Osteocyte (in vitro differentiated cells): ENCODE results near the gene ACSL5. TPM values are rescaled to one million over a fixed set of nuclear protein-coding genes. Genes with fewer than 3 reads are reported as not detected.
"Not testable (repeated sequence)": the region's sequence is repeated elsewhere in the genome, so short reads cannot be mapped to it uniquely, and the experiment has no call there.

ENCODE experiments used
- DNase-seq: peaks from one replicate; pipeline ENCODE4 v3.0.0; 2021; ENCODE audit warnings: mixed read lengths; ENCODE audit not compliant: unreplicated experiment; ENCODE audit errors: extremely low spot score
- H3K27ac Mint-ChIP-seq: one replicate; pipeline ENCODE4 v1.8.0; 2021; ENCODE audit warnings: mild to moderate bottlenecking, mixed read lengths; ENCODE audit not compliant: unreplicated experiment
- H3K27me3 Mint-ChIP-seq: one replicate; pipeline ENCODE4 v1.8.0; 2021; ENCODE audit warnings: mixed read lengths; ENCODE audit not compliant: unreplicated experiment
- H3K36me3 Mint-ChIP-seq: one replicate; pipeline ENCODE4 v1.8.0; 2021; ENCODE audit warnings: mixed read lengths; ENCODE audit not compliant: unreplicated experiment
- H3K4me1 Mint-ChIP-seq: one replicate; pipeline ENCODE4 v1.8.0; 2021; ENCODE audit warnings: mixed read lengths; ENCODE audit not compliant: unreplicated experiment
- H3K4me3 Mint-ChIP-seq: one replicate; pipeline ENCODE4 v1.8.0; 2021; ENCODE audit warnings: mild to moderate bottlenecking, moderate library complexity, mixed read lengths; ENCODE audit not compliant: unreplicated experiment
- H3K9me3 Mint-ChIP-seq: one replicate; pipeline ENCODE4 v1.8.0; 2021; ENCODE audit warnings: mixed read lengths; ENCODE audit not compliant: unreplicated experiment
- total RNA-seq: library from RNA; stranded (reverse); gene quantifications from 2 replicates; pipeline ENCODE4 v1.2.1, GENCODE V29; 2021
- TF ChIP-seq, protein P1 (sequence below): fragments of 200-600 bp; sonication (generic); IDR thresholded peaks from 2 replicates; pipeline ENCODE4 v1.5.0; 2021; ENCODE audit warnings: antibody characterized with exemption, mild to moderate bottlenecking, moderate library complexity

ACSL5 gene
- total RNA-seq, 1 donor from 2014 or later: 0.46 TPM

DNA sequence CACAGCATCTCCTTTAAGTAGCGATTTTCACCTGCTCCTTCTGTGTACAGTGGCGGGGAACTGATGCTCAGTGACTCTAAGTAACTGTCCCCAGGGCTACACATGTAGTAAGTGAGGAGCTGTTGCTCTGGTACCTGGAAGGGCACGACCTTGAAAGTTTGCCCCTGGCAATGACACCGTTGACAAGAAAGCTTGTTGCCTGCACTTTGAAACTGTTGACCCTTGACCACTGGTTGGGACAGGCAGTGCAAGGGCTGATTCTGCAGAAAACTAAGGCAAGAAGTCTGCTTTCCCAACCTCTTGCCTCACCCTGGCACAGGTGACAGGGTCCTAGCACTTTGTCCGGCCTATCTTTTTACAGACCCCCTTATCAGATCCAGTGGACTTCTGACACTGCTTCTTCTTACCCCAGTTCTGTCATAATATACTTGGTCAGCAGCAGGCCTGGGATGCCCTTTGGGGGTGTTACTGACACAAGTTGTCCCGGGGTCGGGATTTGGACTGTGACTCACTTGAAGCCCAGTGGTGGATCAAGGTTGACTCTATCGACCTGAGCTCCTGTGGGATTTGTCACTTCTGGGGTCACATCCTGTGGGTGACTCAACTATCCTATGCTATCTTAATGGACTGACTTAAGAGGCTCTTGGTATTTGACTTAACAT lies 5.8 kb downstream of the ACSL5 start:
- Mint-ChIP-seq H3K9me3 (no peaks in the 10 kb centered on the region), H3K4me1 (peaks cover 12% of the 10 kb centered on the region), H3K4me3 (no peak overlapping the region), H3K36me3 (no peaks in the 10 kb centered on the region), H3K27me3 (peaks cover 7% of the 10 kb centered on the region), H3K27ac (no peak overlapping the region)
- DNase-seq: peak; percentile 27
- TF ChIP-seq, protein P1, sequence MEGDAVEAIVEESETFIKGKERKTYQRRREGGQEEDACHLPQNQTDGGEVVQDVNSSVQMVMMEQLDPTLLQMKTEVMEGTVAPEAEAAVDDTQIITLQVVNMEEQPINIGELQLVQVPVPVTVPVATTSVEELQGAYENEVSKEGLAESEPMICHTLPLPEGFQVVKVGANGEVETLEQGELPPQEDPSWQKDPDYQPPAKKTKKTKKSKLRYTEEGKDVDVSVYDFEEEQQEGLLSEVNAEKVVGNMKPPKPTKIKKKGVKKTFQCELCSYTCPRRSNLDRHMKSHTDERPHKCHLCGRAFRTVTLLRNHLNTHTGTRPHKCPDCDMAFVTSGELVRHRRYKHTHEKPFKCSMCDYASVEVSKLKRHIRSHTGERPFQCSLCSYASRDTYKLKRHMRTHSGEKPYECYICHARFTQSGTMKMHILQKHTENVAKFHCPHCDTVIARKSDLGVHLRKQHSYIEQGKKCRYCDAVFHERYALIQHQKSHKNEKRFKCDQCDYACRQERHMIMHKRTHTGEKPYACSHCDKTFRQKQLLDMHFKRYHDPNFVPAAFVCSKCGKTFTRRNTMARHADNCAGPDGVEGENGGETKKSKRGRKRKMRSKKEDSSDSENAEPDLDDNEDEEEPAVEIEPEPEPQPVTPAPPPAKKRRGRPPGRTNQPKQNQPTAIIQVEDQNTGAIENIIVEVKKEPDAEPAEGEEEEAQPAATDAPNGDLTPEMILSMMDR: no peak

DNA sequence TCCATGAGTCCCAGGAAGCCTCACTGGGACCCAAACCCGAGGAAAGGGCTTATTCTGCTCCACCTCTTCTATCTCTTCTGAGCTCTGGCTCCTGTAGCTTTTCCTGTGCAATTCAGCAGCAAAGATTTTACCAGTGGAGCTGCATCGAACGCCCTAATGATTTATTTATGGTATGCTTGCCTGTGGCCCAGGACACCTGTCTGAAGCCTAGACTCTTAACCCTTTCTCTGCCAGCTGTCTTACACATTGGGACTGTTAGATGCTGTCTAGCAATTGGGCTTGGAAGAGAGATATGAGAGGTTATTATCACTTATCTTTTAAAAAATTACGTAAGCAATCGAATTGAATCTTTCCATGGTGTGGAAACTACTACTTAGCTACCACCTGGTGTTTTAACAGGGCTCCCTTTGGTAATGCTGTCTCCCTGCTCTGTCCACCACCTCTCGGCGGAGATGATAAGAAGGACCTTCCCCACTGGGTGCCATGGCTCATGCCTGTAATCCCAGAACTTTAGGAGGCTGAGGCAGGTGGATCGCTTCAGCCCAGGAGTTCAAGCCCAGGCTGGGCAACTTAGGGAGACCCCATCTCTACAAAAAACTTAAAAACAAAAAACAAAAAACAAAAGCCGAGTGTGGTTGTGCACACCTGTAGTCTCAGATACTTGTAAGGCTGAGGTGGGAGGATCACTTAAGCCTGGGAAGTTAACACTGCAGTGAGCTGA lies 8.8 kb downstream of the ACSL5 start:
- H3K4me3 Mint-ChIP-seq: no peak overlapping the region
- DNase-seq: peak; percentile 46
- TF ChIP-seq, protein P1: no peak
- H3K36me3 Mint-ChIP-seq: no peaks in the 10 kb centered on the region
- no peaks in the 10 kb centered on the region for H3K4me1 Mint-ChIP-seq
- peaks cover 22% of the 10 kb centered on the region for H3K27me3 Mint-ChIP-seq
- no peak overlapping the region for H3K27ac Mint-ChIP-seq
- no peaks in the 10 kb centered on the region for H3K9me3 Mint-ChIP-seq

DNA sequence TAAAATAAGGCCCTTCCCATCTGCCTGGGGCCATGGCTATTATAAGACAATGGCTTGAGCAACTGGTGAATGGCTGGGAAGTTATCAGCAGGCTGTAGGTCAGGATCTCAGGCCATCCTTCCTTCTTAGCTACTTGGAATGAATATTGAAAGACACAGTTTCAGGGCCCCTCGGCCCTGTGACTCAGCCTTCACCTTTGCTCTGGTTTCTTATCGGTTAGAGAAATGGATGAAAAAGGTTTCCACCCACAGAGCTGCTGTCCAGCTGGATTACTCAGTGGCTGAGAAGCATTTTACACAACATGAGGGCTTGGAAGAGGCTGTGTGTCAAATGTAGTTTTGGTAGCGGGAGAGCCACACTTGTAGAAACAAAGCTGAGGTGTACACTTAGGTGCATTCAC lies 9.4 kb downstream of the ACSL5 start:
- H3K4me1 Mint-ChIP-seq: no peaks in the 10 kb centered on the region
- no peak overlapping the region for H3K4me3 Mint-ChIP-seq
- DNase-seq: no peak

DNA sequence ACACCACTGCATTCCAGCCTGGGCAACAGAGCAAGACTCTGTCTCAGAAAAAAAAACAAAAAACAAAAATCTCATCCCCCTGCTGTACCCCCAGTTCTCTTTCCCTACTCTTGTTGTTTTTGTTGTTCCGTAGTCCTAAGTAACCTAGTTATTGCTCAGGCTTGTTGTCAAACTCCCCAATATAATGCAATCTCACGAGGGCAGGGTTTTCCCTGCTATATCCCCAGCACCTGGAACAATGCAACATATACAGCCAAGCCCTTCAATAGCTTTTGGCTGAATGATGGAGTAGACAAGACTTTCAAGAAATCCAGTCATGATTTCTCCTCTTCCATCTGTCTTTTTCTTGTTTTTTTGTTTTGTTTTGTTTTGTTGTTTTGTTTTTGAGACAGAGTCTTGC lies 10.2 kb downstream of the ACSL5 start:
- Mint-ChIP-seq H3K4me1 (no peaks in the 10 kb centered on the region), H3K36me3 (no peaks in the 10 kb centered on the region), H3K27ac (no peak overlapping the region), H3K4me3 (no peak overlapping the region), H3K9me3 (no peaks in the 10 kb centered on the region), H3K27me3 (peaks cover 22% of the 10 kb centered on the region)
- TF ChIP-seq, protein P1: no peak
- no peak for DNase-seq

More for the DNA sequence above, 9.4 kb downstream of the ACSL5 start:
- H3K27me3 Mint-ChIP-seq: peaks cover 22% of the 10 kb centered on the region
- no peaks in the 10 kb centered on the region for H3K36me3 Mint-ChIP-seq
- TF ChIP-seq, protein P1: no peak
- no peak overlapping the region for H3K27ac Mint-ChIP-seq
- no peaks in the 10 kb centered on the region for H3K9me3 Mint-ChIP-seq

DNA sequence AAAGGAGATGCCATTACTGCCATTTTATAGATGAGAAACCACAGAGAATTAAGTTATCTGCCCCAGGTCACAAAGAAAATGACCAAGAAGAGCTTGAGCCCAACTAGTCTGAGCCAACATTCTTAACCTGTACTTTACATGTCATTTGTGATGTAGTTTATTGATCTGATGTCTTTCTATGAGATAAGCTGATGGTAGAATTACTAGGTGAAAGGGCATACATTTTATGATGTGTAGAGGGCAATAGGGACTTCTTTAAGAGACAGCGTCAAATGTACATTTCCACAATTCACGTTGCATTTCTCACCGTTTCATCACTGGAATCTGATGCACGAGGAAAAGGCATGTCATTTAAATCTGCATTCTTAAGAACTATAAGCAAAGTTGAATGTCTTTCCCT lies 11.3 kb downstream of the ACSL5 start:
- Mint-ChIP-seq H3K4me3 (no peak overlapping the region), H3K36me3 (no peaks in the 10 kb centered on the region), H3K27ac (no peak overlapping the region), H3K9me3 (no peaks in the 10 kb centered on the region), H3K27me3 (peaks cover 22% of the 10 kb centered on the region), H3K4me1 (no peaks in the 10 kb centered on the region)
- TF ChIP-seq, protein P1: no peak
- no peak for DNase-seq

DNA sequence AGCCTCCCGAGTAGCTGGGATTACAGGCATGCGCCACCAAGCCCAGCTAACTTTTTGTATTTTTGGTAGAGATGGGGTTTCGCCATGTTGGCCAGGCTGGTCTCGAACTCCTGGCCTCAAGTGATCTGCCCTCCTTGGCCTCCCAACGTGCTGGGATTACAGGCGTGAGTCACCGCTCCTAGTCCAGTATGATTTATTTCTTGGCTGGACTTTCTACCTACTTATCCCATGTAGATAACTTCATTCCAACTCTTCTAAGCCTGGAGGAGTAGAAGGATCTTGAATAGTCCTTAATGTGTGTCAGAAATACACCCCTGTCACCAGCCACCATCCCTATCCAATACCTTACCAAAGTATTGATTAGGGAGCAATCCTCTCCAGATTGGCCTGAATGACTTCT lies 14.1 kb downstream of the ACSL5 start:
- not testable (repeated sequence) for H3K9me3 Mint-ChIP-seq, DNase-seq, H3K36me3 Mint-ChIP-seq, H3K4me3 Mint-ChIP-seq, H3K27ac Mint-ChIP-seq, H3K4me1 Mint-ChIP-seq
- H3K27me3 Mint-ChIP-seq: peaks cover 23% of the 10 kb centered on the region
